CD14-positive monocyte (primary cell): Measurements from ENCODE around the gene GP1BA. TPM values are rescaled to one million over a fixed set of nuclear protein-coding genes. Genes with fewer than 3 reads are reported as not detected.
"Not testable (repeated sequence)": the region's sequence is repeated elsewhere in the genome, so short reads cannot be mapped to it uniquely, and the experiment has no call there.

ENCODE experiments used
- DNase-seq, 3 donors: peaks; one replicate each; pipeline ENCODE4 v3.0.0-alpha.2; 2011 to 2022
- H2AFZ ChIP-seq: 2 replicates; pipeline ENCODE4 v1.6.0; 2012; ENCODE audit warnings: mild to moderate bottlenecking, low read depth, low read length, inconsistent platforms; ENCODE audit not compliant: insufficient read depth, poor library complexity, severe bottlenecking
- H3K27ac ChIP-seq, 2 donors: 1 replicate in 1 of 2; 2 replicates in 1 of 2; pipeline ENCODE4 v1.5.1; 2012 to 2013; ENCODE audit warnings: low read length in 2 of 2, control low read depth in 1 of 2, inconsistent platforms in 1 of 2, low read depth in 1 of 2, mild to moderate bottlenecking in 1 of 2
- H3K27me3 ChIP-seq, 2 donors: one replicate each; pipeline versions ENCODE4 v1.6.0 to v1.6.1; 2011 to 2013; ENCODE audit warnings: low read length in 2 of 2; ENCODE audit not compliant: control insufficient read depth in 2 of 2, insufficient read depth in 2 of 2
- H3K36me3 ChIP-seq, 2 donors: replicated peaks in 1 of 2; 1 replicate in 1 of 2; 2 replicates in 1 of 2; pipeline versions ENCODE4 v1.5.1 to v1.6.1; 2012 to 2013; ENCODE audit warnings: low read length in 2 of 2, control low read depth in 1 of 2, inconsistent platforms in 1 of 2, mild to moderate bottlenecking in 1 of 2; ENCODE audit not compliant: insufficient read depth in 2 of 2, control insufficient read depth in 1 of 2
- H3K4me1 ChIP-seq, 2 donors: 1 replicate in 1 of 2; 2 replicates in 1 of 2; pipeline versions ENCODE4 v1.5.1 to v1.6.1; 2012 to 2013; ENCODE audit warnings: low read length in 2 of 2, control low read depth in 1 of 2, inconsistent platforms in 1 of 2, mild to moderate bottlenecking in 1 of 2, moderate library complexity in 1 of 2; ENCODE audit not compliant: insufficient read depth in 2 of 2, control insufficient read depth in 1 of 2
- H3K4me2 ChIP-seq: replicated peaks from 2 replicates; pipeline ENCODE3; 2012; ENCODE audit warnings: low read length, moderate library complexity, mild to moderate bottlenecking; ENCODE audit not compliant: poor library complexity, severe bottlenecking; ENCODE audit errors: extremely low read depth
- H3K4me3 ChIP-seq, 3 experiments: fragments of 200-600 bp in 1 of 3; sonication (generic) in 1 of 3; replicated peaks in 1 of 3; 1 replicate in 2 of 3; 2 replicates in 1 of 3; pipeline ENCODE4 v1.5.1; 2011 to 2013; ENCODE audit warnings: low read length in 3 of 3, mild to moderate bottlenecking in 3 of 3, control low read depth in 2 of 3, low read depth in 2 of 3, inconsistent platforms in 1 of 3, moderate library complexity in 1 of 3
- H3K79me2 ChIP-seq: 2 replicates; pipeline ENCODE4 v1.6.0; 2012; ENCODE audit warnings: mild to moderate bottlenecking, control low read depth, inconsistent platforms, low read length, moderate library complexity; ENCODE audit not compliant: insufficient read depth
- H3K9ac ChIP-seq: 2 replicates; pipeline ENCODE4 v1.6.0; 2017; ENCODE audit warnings: low read length, mild to moderate bottlenecking; ENCODE audit not compliant: insufficient read depth, poor library complexity, severe bottlenecking
- H3K9me3 ChIP-seq, 2 donors: replicated peaks in 1 of 2; 1 replicate in 1 of 2; 2 replicates in 1 of 2; pipeline versions ENCODE4 v1.5.1 to v1.6.1; 2012 to 2013; ENCODE audit warnings: low read length in 2 of 2, control low read depth in 1 of 2; ENCODE audit not compliant: control insufficient read depth in 1 of 2, insufficient read depth in 1 of 2
- H4K20me1 ChIP-seq: 2 replicates; pipeline ENCODE4 v1.6.0; 2012; ENCODE audit warnings: mild to moderate bottlenecking, low read length, control low read depth, moderate library complexity; ENCODE audit not compliant: insufficient read depth
- H3K27ac Mint-ChIP-seq, 7 donors: one replicate each; pipeline ENCODE4 v1.8.0; 2020; ENCODE audit warnings: mild to moderate bottlenecking in 7 of 7, mixed read lengths in 7 of 7, moderate library complexity in 6 of 7, inconsistent platforms in 2 of 7
- H3K27me3 Mint-ChIP-seq, 3 donors: one replicate each; pipeline ENCODE4 v1.8.0; 2021 to 2022; ENCODE audit warnings: low read depth in 3 of 3, mild to moderate bottlenecking in 3 of 3, mixed read lengths in 3 of 3, moderate library complexity in 3 of 3, inconsistent platforms in 1 of 3
- H3K36me3 Mint-ChIP-seq, 2 donors: one replicate each; pipeline ENCODE4 v1.8.0; 2020; ENCODE audit warnings: mixed read lengths in 2 of 2, inconsistent platforms in 1 of 2, mild to moderate bottlenecking in 1 of 2
- H3K4me1 Mint-ChIP-seq: one replicate; pipeline ENCODE4 v1.8.0; 2020; ENCODE audit warnings: mild to moderate bottlenecking, mixed read lengths
- H3K4me3 Mint-ChIP-seq, 2 donors: one replicate each; pipeline ENCODE4 v1.8.0; 2020; ENCODE audit warnings: mild to moderate bottlenecking in 2 of 2, mixed read lengths in 2 of 2, moderate library complexity in 1 of 2
- H3K9me3 Mint-ChIP-seq, 7 donors: one replicate each; pipeline ENCODE4 v1.8.0; 2020 to 2022; ENCODE audit warnings: mixed read lengths in 7 of 7, mild to moderate bottlenecking in 6 of 7, moderate library complexity in 6 of 7, inconsistent platforms in 2 of 7
- CTCF ChIP-seq: fragments of 200-600 bp; IDR thresholded peaks from one replicate; pipeline ENCODE4 v1.8.0; 2022; ENCODE audit warnings: antibody characterized with exemption, mild to moderate bottlenecking
- WGBS: methylation state at CpG from one replicate; pipeline ENCODE4 v1.1.5; 2013; ENCODE audit warnings: missing lambda C conversion rate; ENCODE audit not compliant: insufficient coverage; 5-methylcytosine and 5-hydroxymethylcytosine counted together
- intact Hi-C, 2 donors: fragments of 100-400 bp; cut with micrococcal nuclease; formaldehyde crosslinking; loops; one replicate each; pipeline versions ENCODE4 v1.15.0 to v1.15.1; 2023
- polyA plus RNA-seq, 3 donors: library from polyadenylated mRNA; depleted of rRNA in 1 of 3; unstranded in 2 of 3; stranded (reverse) in 1 of 3; fragments of 300-500 nt in 2 of 3; fragments of >200 nt in 1 of 3; fragmentation: Illumina TruSeq in 2 of 3; gene quantifications; 1 replicate in 2 of 3; 2 replicates in 1 of 3; pipeline ENCODE4 v1.2.3, GENCODE V29; 2012 to 2021

The GP1BA gene
- polyA plus RNA-seq, 3 donors, result 0.24 to 0.29 TPM; not detected in 1

- no peak for DNase-seq
- peaks cover 0 to 2% (median 0%) of the 10 kb centered on the region in 3 donors for H3K27me3 Mint-ChIP-seq
- peak overlapping the region in 4 of 7 donors; percentile 77 to 93 (median 90) for H3K27ac Mint-ChIP-seq
- no peak for TF ChIP-seq CTCF
- Histone ChIP-seq H2AFZ (no peak overlapping the region), H3K27me3 (no peaks in the 10 kb centered on the region), H3K79me2 (no peaks in the 10 kb centered on the region), H3K4me2 (no peak overlapping the region), H3K36me3 (no peaks in the 10 kb centered on the region), H4K20me1 (no peaks in the 10 kb centered on the region), H3K27ac (peak overlapping the region in 1 of 2 donors; percentile 77), H3K4me3 (no peak overlapping the region), H3K9ac (no peak overlapping the region), H3K9me3 (no peaks in the 10 kb centered on the region), H3K4me1 (peaks cover 17% of the 10 kb centered on the region in 2 donors)
- H3K4me1 Mint-ChIP-seq, result peaks cover 19% of the 10 kb centered on the region
- H3K36me3 Mint-ChIP-seq, result no peaks in the 10 kb centered on the region
- WGBS, result no CpG with 5 or more reads among the region's 4 CpGs
- H3K4me3 Mint-ChIP-seq, result peak overlapping the region in 1 of 2 donors; percentile 28
- no peaks in the 10 kb centered on the region for H3K9me3 Mint-ChIP-seq
- intact Hi-C loops, result no loop called here
Observed at GRCh38 chr17:4921320-4921719, 10.8 kb upstream of the GP1BA start.

GRCh38 chr17:4926577-4927335 is 5.3 kb upstream of the GP1BA start:
- H3K4me1 Mint-ChIP-seq, H3K79me2 ChIP-seq, H3K4me2 ChIP-seq, H3K9me3 ChIP-seq, H3K27ac ChIP-seq, H3K4me3 ChIP-seq, H3K27ac Mint-ChIP-seq, H4K20me1 ChIP-seq, H3K27me3 ChIP-seq, H3K27me3 Mint-ChIP-seq, H2AFZ ChIP-seq, H3K4me1 ChIP-seq, H3K9me3 Mint-ChIP-seq, H3K36me3 ChIP-seq, DNase-seq, H3K9ac ChIP-seq, intact Hi-C loops, H3K4me3 Mint-ChIP-seq: not testable (repeated sequence)
- H3K36me3 Mint-ChIP-seq, result peaks cover 11 to 16% of the 10 kb centered on the region in 2 donors
- WGBS, result 95% methylated on average over 12 of the region's 24 CpGs
